HG03097 (cell line): Measurements from ENCODE around the gene TBX21.

Experiments used
- ATAC-seq: cut with Tn5 transposase; IDR thresholded peaks from one replicate; pipeline ENCODE4 v1.9.1; 2021; ENCODE audit not compliant: unreplicated experiment, low FRiP score

Gene TBX21, protein sequence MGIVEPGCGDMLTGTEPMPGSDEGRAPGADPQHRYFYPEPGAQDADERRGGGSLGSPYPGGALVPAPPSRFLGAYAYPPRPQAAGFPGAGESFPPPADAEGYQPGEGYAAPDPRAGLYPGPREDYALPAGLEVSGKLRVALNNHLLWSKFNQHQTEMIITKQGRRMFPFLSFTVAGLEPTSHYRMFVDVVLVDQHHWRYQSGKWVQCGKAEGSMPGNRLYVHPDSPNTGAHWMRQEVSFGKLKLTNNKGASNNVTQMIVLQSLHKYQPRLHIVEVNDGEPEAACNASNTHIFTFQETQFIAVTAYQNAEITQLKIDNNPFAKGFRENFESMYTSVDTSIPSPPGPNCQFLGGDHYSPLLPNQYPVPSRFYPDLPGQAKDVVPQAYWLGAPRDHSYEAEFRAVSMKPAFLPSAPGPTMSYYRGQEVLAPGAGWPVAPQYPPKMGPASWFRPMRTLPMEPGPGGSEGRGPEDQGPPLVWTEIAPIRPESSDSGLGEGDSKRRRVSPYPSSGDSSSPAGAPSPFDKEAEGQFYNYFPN

DNA sequence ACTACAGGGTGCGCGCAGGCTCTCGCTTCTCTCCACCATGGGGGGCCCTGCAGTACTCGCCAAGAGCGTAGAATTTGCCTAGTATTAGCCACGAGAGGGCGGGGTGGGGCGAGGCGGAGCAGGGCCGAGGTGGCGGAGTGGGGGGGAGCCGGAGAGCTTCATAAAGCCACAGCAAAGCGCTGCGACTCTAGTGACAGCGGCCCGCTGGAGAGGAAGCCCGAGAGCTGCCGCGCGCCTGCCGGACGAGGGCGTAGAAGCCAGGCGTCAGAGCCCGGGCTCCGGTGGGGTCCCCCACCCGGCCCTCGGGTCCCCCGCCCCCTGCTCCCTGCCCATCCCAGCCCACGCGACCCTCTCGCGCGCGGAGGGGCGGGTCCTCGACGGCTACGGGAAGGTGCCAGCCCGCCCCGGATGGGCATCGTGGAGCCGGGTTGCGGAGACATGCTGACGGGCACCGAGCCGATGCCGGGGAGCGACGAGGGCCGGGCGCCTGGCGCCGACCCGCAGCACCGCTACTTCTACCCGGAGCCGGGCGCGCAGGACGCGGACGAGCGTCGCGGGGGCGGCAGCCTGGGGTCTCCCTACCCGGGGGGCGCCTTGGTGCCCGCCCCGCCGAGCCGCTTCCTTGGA is at the start of gene TBX21:
TBX21 (plus strand) TSS at position 190 of the 627 bp plus-strand sequence; CDS start at position 409, 219 bp downstream.
- ATAC-seq, result peak; percentile 45

DNA sequence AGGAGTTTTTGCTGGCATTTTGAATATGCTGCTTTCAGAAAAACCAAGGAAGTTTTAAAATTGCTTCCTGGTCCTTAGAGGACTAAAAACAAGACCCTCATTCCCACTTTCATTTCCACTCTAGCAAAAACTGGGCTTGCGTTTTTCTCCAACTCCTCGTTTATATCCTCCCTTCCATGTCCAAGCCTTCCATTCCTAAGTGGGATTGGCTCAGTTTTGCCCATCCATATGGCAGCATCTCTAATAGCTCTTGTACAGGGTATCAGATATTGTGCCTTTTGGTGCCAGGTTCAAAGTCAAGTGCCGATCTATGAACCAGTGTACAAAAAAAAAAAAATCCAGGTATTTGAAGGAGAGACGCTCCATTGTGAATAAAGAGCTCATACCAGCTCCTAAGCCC is 49.0 kb upstream of the TBX21 start:
- no peak for ATAC-seq

DNA sequence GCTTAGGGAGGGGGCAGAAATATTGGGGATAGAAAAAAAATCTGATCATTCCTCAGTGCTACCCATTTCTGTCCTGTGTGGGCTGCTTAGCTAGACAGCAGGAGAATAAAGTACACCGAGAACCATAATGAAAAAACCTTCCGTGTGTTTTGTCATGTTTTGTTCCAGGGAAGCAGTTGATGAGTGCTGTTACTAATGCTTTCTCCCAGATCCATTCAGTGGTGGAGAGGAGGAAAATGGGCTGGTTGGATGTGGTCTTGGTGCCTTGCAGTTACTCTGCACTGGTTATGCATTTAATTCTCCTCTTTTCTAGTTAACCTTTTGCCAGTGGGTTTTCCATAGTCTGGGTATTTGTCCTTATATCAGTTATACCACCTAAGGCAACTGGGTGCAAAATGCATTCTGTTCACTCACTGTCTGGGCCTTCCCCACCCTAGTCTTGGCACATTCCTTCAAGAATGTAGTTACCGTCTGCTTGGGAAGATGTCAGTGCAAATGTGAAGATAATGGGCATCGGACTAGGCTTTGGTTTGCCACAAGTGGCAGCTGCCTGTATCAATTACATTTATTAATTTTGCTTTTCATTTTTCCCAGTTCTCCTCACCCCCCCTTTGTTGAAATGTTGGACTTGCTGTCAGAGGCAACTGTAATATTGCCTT is 48.4 kb upstream of the TBX21 start:
- no peak for ATAC-seq

DNA sequence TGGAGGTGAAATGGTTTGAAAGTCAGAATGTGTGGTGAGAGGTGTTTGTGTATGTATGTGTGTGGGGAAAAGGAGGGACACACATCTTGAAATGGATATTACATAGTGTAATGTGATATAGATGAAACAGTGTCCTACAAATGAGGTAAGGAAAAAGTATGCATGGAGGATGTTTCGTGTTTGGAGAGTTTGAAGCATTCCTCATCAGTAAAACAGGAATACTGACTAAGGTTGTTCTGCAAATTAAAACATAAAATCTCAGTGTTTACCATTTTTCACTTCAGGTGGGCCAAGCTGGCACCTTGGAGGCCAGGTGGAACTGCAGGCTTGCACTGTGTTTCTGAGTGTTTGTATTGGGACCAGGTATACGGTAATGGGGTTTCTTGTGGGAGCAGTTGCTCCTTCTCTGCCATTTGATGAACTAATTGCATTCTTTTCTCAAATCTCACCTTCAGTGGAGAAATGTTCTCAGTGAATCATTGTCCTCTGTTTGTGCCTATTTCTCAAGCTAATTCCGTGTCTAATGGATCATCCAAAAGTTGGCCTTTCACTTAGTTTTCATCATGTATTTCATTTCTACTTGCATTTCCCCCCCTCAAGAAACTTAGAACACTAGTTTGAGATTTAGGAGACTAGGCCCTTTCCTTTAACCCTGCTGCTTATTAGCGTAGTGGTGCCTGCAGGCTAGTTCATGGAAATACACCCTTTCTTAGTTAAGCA is 47.3 kb upstream of the TBX21 start:
- ATAC-seq, result no peak

DNA sequence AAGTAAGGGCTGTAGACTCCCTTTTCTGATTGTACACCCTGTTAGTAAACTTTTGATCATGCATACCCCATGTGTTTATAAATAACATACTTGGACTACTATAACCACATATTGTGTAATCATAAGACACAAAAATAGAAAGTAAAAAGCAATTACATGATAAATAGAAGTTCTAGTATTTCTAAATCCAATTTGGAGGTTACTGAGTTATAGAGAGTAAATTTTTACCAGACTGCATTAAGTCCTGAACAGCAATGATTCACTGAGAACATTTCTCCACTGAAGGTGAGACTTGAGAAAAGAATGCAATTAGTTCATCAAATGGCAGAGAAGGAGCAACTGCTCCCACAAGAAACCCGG is 46.8 kb upstream of the TBX21 start:
- no peak for ATAC-seq

DNA sequence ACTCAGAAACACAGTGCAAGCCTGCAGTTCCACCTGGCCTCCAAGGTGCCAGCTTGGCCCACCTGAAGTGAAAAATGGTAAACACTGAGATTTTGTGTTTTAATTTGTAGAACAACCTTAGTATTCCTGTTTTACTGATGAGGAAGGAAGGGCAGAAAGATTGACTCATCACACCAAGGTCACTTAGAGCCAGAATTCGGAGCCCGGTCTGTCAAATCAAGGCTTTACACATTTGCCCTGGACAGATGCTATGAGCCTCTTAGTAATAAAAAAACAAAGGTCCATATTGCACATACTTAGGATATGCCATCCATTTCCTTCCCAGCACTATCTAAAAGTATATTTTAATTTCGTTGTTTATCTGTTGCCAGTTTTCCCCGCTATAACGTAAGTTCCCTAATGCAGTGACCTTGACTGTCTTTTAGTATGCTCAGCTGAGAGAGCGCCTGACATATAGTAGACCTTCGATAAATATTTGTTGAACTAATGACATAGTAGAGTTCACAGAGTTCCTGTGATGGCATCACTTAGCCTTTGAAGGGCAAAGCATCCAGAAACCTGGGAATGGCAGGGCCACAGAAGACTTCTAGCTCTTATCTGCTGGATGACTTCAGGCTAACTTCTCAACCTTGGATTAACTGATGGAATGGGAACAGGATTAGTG is 46.2 kb upstream of the TBX21 start:
- no peak for ATAC-seq

DNA sequence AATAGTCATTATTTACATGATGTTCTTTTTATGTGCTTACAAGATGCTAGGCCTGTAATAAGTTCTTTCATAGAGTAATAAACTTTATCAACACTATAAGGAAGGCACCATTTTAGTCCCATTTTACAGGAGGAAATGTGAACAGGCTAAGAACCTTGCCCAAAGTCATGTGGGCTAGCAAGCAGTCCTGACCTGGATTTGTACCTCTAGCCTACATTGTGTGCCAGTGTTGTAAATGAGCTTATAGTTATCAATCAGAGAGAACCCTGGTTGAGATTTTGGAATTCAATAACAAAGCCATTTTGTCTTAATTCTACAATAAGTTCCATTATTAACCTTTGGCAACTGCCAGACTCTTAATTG is 45.7 kb upstream of the TBX21 start:
- ATAC-seq, result no peak

DNA sequence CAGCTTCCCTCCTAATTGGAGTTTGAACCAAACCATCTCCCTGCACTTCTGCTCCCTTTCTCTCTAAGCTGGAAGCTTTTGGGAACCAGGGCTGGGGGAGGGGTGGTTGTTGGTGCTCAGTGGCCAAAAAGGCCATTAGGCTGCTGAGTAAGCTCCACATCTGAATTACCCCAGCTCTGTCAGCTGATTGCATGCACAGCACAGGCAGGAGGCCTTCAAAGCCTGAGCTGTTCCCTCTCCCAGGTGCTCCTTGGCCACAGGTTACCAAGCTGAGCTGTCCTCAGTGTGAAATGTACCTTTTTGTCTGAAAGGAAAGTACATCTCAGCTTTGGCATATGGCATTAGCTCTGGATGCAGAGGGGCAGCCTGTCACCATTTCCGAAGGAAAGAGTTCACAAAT is 45.3 kb upstream of the TBX21 start:
- ATAC-seq, result no peak

DNA sequence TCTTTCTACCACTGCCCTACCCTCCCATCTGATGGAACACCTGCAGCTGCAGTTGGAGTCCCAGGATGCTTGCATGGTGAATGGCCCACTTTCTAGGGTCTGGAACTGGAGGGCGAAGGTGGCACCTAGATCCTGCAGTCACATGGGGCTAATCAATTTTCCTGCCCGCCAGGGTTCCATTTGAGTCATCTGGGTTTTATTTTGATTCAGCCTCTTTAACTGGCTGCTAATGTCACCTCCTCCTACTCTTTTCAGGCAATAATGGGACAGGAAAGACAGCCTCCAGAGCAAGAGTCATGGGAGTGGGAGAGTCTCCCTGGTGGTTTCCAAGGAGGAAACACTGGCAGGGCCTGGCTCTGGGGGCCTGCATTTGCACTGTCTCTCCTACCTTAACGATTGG is 42.9 kb upstream of the TBX21 start:
- ATAC-seq, result no peak

DNA sequence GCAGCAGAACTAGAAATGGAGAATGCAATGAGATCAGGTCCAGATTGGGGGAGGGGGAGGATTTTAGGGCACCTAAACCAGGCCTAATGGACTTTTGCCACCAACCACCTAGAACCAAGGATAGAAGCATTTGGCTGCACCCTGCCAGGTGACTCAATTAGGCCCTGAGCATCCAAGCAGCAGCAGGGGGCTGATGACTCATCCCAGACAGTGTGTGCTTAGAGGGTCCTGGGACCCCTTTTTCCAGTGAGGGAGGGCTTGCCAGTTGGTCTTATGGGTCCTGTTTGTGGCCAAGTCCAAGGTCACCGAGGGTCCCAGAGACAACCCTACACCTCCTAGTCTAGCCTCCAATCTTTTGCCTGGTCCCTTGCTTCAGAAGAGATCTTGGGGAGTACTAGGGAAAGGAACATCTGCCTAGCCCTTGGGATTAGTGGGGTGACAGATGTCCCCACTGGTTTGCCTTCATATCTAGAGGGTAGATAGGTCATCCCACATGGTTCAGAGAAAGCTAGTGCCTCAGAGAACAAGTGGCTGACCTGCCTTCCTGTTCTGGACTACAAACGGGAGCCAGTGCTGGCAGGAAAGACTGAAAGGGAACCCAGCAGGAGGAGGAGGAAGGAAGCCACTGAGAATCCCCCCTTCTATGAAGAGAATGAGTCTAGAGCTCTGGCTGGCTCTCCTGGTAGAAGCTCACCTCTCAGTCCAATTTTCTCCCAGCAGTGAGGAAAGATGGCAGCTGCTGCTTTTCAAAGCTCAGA is 40.7 kb upstream of the TBX21 start:
- no peak for ATAC-seq

DNA sequence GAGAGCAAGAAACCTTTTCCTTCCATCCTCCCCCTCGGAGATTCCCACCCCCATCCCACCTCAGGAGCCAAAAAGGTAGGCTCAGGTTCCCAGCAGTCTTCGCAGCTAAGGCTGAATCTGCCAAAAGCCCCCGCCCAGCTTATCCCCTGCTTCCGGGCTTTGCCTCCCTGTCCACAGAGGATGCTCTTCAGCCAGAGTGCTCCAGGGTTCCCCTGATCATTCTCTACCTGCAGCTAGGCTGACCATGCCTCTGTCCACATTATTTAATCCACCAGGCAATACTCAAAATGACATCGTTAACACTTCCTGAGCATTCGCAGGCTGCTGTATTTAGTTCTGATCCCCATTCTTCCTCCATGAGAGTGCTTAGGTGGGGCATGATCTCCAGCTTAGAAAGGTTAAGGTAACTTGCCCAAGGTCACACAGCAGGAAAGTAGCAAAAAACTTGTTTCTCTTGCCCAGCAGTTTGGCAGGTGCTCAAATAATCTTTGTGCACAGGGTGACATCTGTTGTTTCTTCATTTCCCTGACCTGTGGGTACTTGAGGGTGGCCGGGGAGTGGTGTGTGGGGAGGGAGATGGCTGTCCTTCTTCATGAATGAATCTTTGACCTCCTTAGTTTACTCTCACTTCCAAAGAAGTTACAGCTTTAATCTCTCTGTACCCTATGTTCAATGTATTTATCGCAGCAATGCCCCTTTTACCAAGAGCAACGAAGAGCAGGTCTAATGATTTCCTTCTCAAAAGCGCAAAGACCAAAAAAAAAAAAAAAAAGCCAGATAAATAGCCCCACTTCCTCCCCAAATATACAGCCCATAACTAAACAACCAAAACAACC is 39.9 kb upstream of the TBX21 start:
- ATAC-seq, result no peak

DNA sequence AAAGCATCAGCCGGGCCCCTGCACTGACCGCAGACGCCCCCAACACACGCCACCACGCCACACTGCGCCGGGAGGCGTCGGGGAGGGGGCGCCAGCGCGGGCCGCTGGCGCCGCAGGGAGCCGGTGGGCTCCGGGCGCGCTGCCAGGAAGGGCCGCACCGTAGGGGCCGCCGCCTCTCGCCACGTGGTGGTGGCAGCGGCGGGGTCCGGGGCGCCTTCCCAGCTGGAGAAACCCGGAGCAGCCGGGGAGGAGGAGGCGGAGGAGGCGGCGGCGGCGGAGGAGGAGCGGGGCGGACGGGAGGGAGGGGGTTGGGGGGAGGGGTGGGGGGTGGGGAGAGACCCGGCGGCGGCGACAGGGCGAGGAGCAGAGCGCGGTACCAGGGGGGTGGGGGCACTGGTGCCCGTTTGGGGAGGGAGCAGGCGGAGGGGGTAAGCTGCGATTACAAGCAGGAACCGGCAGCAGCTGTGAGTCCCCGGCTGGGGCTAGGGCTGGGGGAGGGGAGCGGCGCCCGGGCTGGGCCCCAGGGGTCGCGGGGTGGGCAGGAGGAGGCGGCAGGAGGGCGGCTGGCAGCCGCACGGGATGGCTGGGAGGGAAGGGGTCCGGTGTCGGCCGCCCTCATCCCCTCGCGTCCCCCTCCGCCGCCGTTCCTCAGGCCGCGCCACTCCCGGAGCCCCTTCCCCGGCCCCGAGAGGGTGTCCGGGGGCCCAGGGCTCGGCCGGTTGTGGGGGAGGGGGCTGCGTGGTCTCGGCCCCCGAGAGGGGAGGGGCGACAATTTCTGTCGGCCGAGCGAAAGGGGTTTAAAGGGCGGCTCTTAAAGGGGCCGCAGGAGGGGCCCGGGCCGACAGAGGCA is 39.1 kb upstream of the TBX21 start, which contains the start of gene TBKBP1:
TBKBP1 (plus strand) TSS at position 431 of the 850 bp plus-strand sequence. CDS start 1,952 bp downstream, outside the sequence.
- ATAC-seq, result no peak

DNA sequence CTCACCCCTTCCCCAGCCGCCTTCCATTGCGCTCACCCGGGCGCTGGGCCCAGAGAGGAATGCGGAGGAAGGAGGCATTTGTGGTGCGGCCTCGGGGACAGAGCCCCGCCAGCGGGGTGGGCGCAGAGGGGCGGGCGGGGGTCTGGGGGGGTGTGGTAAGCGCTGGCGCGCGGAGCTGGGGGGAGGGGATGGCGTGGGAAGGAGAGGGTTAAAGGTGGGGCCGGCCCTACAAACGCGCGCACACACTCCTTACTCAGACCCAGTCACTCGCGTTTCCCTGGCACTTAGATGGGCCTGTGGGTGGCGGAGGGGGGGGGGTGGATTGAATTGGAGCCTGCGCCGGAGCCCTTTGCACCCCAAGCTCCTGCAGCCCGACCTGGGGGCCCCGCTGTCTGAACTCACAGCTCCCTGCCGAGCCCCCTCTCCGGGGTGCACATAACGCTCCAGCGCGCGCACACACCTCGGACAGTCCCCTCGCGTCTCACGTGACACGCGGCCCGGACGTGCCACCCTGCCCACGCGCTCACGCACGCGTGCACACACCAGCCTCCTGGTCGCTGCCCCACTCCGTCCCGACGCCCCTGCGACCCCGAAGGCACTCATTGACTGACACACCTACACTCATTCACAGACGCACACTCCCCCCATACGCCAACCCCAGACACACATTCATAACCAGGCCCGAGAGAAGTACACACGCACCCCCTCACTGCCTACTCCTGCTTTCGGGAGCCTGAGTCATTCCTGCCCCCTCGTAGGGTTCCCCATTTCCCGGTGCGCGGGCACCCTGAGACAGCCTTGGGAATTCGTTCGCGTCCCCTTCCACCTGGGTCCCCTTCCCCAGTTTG is 38.2 kb upstream of the TBX21 start:
- ATAC-seq, result no peak

DNA sequence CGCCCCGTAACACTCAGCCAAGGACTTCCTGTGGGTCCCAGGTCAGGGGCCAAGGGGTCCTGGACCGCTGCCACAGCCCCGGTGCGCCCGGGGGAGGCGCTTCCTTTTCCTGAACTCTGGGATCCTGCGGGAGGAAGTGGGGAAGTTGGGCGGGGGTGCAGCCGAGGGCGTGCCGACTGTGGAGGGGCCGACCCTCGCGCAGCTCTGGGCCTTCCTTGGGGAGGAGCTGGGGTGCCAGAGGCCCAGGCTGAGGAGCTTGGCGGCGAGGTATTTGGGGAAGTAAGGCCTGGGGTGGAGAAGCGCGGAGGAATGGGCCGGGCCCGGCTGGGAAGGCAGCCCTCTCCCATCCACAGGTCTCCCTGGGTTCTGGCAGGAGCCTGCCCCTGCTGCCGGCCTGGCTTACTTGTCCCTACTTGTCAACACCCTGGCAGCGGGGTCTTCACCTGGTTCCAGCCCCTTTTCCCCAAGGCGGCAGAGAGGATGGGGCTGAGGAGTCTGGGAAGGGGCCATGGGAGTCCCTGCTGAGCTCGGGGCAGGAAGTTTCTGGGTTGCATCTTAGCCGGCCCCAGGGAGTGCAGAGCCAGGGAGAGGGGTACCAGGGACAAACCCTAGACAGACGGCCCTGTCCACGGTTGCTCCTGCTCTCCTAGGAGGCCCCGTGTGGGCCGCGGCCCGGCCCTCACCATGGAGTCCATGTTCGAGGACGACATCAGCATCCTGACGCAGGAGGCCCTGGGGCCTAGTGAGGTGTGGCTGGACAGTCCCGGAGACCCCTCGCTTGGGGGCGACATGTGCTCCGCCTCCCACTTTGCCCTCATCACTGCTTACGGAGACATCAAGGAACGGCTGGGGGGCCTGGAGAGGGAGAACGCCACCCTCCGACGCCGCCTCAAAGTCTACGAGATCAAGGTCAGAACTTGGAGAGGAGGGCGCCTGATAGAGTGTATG is 37.3 kb upstream of the TBX21 start:
- ATAC-seq, result no peak

DNA sequence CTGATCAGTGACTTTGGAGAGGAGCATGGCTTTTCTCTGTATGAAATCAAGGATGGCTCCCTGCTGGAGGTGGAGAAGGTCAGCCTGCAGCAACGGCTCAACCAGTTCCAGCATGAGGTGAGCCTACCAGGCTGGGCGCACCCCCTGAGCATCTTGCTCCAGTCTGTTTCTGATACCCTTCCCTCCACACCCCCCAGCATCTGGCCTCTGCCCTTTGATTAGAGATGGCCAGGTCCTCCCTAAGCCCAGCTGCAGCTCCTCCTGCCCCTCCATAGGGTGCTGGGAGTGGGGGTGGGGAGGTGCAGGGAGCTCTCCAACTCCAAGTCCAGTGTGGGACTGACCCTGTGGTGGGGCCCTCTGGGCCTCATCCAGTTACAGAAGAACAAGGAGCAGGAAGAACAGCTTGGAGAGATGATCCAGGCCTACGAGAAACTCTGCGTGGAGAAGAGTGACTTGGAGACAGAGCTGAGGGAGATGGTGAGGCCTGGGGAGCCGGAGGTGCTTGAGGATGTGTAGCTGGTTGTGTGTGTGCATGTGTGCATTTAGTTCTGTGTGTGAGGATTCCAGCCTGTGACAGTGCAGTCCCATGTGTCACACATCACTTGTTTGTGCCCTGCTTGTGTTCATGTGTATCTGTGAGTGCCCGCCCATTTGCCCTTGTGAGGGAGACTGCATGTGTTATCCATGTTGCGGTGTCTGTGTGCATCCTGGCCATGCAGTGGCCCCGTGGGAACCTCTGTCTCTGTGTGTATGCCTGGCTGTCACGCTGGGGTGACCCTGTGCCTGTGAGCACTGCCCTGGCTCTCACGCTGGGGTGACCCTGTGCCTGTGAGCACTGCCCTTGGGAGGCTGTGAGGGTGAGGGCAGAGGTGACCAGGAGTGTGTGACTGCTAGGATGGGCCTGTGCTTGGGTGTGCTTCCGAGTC is 36.1 kb upstream of the TBX21 start:
- no peak for ATAC-seq
